HG03280 (cell line): ENCODE measurements around the gene CD28.
"Not testable (repeated sequence)": the region's sequence is repeated elsewhere in the genome, so short reads cannot be mapped to it uniquely, and the experiment has no call there.

Experiments used
- ATAC-seq: cut with Tn5 transposase; IDR thresholded peaks from one replicate; pipeline ENCODE4 v1.9.1; 2021; ENCODE audit warnings: mild to moderate bottlenecking, moderate library complexity; ENCODE audit not compliant: unreplicated experiment

Gene CD28

DNA sequence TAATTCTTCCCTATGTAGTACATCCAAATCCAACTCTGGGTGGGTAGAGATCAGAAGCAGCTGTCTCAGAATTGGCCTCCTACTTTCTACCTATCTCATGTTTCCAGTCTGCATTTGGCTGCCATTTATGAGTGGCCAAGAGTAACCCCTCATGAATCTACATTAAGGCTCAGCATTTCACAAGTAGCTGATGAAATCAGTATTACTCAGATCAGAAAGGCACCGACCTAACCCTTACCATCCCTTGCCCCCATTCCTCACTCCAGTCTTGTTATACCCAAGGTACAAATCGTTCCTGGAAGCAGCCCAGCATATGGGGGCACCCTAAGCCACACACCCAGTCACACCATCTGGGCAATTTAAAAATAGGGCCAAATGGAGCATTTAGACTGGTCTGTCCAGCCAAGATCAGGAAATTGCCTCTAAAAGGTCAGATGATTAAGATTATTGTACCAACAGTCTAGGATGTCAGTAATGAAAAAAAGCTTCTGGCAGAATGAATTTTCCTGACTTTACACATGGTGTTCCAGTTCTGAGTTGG lies 37.1 kb downstream of the CD28 start:
- no peak for ATAC-seq

- ATAC-seq: no peak
Observed at GRCh38 chr2:203744091-203744490, 37.7 kb downstream of the CD28 start.

DNA sequence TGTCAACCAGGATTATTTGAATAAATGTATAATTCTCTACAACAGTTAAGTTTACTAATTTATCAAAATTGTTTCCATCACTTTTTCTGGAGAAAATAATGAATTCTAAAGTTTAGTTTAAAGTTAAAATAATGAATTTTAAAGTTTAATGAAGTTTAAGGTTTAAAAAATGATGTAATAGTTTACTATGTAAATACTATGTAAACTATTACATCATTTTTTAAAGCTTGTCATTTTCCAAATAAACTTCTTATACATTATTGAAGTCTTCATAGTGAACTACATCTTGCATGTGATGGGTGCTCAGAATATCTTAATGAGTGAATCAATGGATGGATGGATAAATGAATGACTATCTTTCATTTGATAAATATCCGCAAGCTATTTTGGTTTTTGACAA lies 38.8 kb downstream of the CD28 start:
- ATAC-seq: no peak

GRCh38 chr2:203748331-203749126 lies 42.1 kb downstream of the CD28 start:
- no peak for ATAC-seq

GRCh38 chr2:203750346-203751068 lies 44.1 kb downstream of the CD28 start:
- no peak for ATAC-seq

- ATAC-seq: no peak
Observed at GRCh38 chr2:203751685-203752271, 45.3 kb downstream of the CD28 start.

DNA sequence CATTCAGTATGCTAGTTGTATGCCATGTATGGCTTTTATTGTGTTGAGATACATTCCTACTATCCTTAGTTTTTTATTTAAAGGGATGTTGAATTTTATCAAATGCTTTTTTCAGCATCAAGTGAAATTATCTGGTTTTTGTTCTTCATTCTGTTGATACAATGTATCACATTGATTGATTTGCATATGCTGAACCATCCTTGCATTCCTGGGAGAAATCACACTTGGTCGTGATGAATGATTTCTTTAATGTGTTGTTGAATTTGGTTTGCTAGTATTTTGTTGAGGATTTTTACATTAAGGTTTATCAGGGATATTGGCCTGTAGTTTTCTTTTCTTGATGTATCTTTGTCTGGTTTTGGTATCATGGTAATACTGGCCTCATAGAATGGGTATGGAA lies 49.7 kb downstream of the CD28 start:
- no peak for ATAC-seq

DNA sequence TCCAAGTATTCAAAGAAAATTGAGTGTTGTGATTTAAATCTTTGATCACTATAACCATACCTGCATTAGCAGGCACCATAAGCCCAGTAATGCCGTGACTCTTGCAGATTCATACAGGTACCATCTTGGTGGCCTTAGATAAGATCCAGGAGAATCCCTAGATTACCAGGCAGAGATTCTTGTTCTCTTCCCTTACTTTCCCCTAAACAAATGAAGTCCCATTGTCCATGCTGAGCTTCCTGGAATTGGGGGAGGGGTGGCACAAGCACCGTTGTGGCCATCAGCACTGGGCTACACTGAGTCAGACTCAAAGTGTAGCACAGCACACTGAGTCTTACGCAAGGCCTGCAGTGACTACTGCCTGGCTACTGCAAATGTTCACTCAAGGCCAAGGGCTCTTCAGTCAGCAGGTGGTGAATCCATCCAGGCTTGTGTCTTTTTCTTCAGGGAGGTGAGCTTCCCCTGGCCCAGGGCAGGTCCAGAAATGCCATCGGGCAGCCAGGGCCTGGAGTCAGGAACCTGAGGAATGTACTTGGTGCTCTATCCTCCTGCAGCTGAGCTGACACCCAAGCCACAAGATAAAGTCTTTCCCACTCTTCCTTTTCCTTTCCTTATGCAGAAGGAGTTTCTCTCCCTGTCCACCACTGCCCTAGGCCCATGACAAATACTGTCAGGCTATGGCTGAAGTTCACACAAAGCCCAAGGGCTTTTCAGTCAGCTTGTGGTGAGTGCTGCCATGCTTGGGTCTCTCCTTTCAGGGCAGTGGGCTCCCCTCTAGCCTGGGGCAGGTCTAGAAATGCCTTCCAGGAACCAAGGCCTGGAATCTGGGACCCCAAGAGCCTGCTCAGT lies 52.6 kb downstream of the CD28 start:
- ATAC-seq: no peak

DNA sequence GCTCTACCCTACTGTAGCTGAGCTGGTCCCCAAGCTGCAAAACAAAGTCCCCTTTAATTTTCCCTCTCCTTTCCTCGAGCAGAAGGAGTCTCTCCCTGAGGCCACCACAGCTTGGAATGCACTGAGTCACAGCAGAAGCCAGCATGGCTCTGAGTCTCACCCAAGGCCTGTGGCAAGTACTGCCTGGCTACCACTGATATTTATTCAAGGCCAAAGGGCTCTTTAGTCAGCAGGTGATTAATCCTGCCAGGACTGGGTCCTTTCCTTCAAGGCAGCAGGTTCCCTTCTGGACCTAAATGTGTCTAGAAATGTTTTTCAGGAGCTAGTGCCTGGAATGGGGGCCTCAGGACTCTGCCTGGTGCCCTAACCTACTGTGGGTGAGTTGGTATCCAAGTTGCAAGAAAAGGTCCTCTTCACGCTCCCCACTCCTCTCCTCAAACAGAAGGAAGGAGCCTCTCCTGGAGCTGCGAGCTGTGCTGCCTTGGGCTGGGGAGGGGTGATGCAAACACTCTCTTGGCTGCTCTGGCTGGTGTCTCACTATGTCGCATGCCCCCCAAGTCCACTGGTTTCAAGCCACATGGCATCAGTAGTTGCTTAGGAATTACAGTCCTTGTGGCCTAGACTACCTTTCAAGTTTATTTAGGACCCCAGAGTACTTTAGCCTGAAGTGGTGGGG lies 53.4 kb downstream of the CD28 start:
- ATAC-seq: no peak

DNA sequence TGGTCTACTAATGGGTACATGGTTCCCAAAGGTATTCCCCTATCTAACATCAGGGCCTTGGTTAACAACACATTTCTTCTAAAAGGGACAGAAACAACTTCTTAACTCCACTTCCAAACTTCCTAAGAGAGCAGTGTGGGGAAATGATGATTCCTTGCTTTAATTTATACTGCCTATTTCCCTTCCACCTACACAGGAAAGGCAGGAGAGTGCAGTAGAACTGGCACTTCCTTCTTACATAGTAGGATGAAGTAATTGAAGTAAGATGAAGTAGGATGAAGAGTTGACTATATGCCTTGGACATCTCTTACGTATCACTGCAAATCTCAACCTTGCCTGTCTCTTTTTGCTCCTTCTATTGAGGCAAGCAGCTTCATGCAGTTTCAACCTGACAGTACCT lies 54.7 kb downstream of the CD28 start:
- no peak for ATAC-seq

DNA sequence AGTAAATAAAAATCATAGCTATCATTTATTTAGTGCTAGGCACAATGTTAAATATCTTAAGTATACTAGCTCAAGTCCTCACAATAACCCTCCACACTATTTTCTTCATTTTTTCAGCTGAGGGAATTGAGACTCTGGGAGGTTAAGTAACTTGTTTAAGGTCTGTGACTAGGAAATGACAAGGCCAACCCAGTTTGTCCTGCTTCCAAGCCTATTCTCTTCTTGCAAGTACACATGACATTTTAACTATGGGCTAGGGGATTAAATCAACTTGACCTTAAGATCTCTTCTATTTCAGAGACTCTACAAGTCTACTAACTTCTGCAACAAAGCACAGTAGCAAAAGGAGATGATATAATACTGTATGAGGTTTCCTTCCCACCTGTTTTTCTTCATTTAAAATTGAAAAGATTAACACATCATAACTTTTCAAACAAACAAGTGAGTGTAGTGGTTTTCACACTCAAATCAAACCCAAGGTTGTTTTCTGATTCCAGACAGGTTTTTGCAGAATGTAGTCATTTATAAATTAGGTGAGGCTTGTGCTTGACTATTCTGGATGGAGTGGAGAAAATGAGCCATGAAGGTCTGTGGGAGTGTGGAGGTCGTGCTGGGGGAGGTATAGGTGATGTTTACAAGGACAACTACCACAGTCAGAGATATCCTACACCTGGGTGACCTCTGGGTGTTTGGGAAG lies 57.0 kb downstream of the CD28 start:
- ATAC-seq: no peak

DNA sequence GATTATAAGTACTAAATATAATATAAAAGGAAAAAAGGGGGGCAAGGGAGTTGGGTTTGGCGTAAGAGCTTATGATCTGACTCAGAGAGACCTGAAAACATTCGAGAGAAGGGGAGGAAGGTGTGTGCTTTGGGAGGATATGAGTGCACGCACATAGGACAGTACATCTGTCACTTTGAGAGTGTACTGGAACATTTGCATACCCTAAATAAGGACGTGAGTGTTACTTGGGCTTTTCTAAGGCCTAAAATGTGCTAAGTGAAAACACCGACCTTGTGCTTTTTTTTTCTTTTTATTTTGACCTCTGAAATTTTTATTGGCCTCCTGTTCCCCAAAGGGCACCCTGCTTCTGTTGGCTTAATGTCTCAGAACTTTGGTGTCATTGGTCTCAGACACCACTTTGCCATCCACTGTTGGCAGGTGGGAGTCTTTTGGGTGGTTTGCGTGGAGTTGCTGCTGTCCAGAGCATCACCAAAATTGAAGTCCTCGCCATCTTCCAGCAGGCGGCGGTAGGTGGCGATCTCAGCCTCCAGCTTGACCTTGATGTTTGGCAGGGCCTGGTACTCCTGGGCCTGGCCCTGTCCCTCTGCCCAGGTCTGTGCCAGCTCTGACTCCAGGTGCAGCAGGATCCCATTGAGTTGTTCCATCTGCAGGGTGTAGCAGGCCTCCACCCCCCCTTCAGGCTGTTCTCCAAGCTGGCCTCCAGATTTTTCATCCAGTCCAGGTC lies 57.7 kb downstream of the CD28 start:
- no peak for ATAC-seq

- ATAC-seq: no peak
Observed at GRCh38 chr2:203772456-203773165, 66.2 kb downstream of the CD28 start.

GRCh38 chr2:203774760-203775159 lies 68.3 kb downstream of the CD28 start:
- no peak for ATAC-seq

GRCh38 chr2:203775684-203776083 lies 69.2 kb downstream of the CD28 start:
- no peak for ATAC-seq

DNA sequence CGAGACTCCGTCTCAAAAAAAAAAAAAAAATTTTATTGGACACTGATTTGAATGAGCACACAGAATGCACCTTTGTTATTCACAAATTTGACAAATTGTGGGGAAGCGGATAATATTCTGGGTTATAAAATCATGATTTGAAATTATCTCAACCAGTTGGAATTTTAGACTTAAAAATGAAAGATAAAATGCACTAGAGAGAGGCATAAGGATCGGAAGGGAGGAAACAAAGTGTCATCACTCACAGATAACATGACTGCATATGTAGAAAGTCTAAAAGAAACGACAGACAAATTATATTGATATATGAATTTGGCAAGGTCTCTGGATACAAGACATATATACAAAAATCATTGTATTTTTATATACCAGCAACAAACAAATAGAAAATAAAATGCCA lies 70.6 kb downstream of the CD28 start:
- ATAC-seq: no peak

- ATAC-seq: not testable (repeated sequence)
Observed at GRCh38 chr2:203779477-203780073, 73.1 kb downstream of the CD28 start.

GRCh38 chr2:203780231-203780630 lies 73.8 kb downstream of the CD28 start:
- no peak for ATAC-seq
